ENCODE data around the gene CPSF4L. TPM values are rescaled to one million over a fixed set of nuclear protein-coding genes. Genes with fewer than 3 reads are reported as not detected.

CPSF4L gene
- total RNA-seq, 4 donors from 2014 or later = not detected

- no peak overlapping the region for H3K4me3 ChIP-seq
- TF ChIP-seq CTCF (IDR thresholded peaks at IDR 0.05) = no peak
- no peak for TF ChIP-seq POLR2A (IDR thresholded peaks at IDR 0.05)
- TF ChIP-seq POLR2AphosphoS5 (IDR thresholded peaks at IDR 0.05) = no peak
- no peak for TF ChIP-seq EP300 (IDR thresholded peaks at IDR 0.05)
- no peak for DNase-seq (ENCODE audit: low spot score in 2 of 2)
- WGBS = 34% methylated on average over 7 of the region's 8 CpGs
- H3K27me3 ChIP-seq = no peaks in the 10 kb centered on the region
- H3K9me3 ChIP-seq = no peaks in the 10 kb centered on the region
- peak overlapping the region; percentile 55 for H3K27ac ChIP-seq
- H3K36me3 ChIP-seq = peaks cover 30% of the 10 kb centered on the region
- H3K4me1 ChIP-seq = peaks cover 85% of the 10 kb centered on the region
Measured at GRCh38 chr17:73286863-73287296, 25.2 kb upstream of the CPSF4L start.

- H3K9me3 ChIP-seq = no peaks in the 10 kb centered on the region
- WGBS = 86% methylated on average over 9 of the region's 52 CpGs
- TF ChIP-seq POLR2A (IDR thresholded peaks at IDR 0.05) (no peak), EP300 (IDR thresholded peaks at IDR 0.05) (no peak), POLR2AphosphoS5 (IDR thresholded peaks at IDR 0.05) (no peak)
- DNase-seq (ENCODE audit: low spot score in 2 of 2) = no peak
- H3K27ac ChIP-seq = peak overlapping the region; percentile 55
- H3K27me3 ChIP-seq = no peaks in the 10 kb centered on the region
- peaks cover 78% of the 10 kb centered on the region for H3K4me1 ChIP-seq
- peaks cover 30% of the 10 kb centered on the region for H3K36me3 ChIP-seq
- no peak overlapping the region for H3K4me3 ChIP-seq
Measured at GRCh38 chr17:73285916-73286862, 24.5 kb upstream of the CPSF4L start.

GRCh38 chr17:73285603-73285908, 23.9 kb upstream of the CPSF4L start:
- no peaks in the 10 kb centered on the region for H3K9me3 ChIP-seq
- DNase-seq (ENCODE audit: low spot score in 2 of 2) = no peak
- H3K4me1 ChIP-seq = peaks cover 72% of the 10 kb centered on the region
- H3K4me3 ChIP-seq = no peak overlapping the region
- no peak overlapping the region for H3K27ac ChIP-seq
- H3K27me3 ChIP-seq = no peaks in the 10 kb centered on the region
- peaks cover 30% of the 10 kb centered on the region for H3K36me3 ChIP-seq
- no CpG with 5 or more reads among the region's 15 CpGs for WGBS
- TF ChIP-seq POLR2A (IDR thresholded peaks at IDR 0.05) (no peak), EP300 (IDR thresholded peaks at IDR 0.05) (no peak), CTCF (IDR thresholded peaks at IDR 0.05) (no peak), POLR2AphosphoS5 (IDR thresholded peaks at IDR 0.05) (no peak)

- Histone ChIP-seq H3K4me1 (peaks cover 67% of the 10 kb centered on the region), H3K9me3 (no peaks in the 10 kb centered on the region), H3K27ac (no peak overlapping the region), H3K27me3 (no peaks in the 10 kb centered on the region), H3K36me3 (peaks cover 30% of the 10 kb centered on the region), H3K4me3 (no peak overlapping the region)
- 50% methylated on average over 1 of the region's 20 CpGs for whole genome bisulfite sequencing
- no peak for DNase-seq (ENCODE audit: low spot score in 2 of 2)
- TF ChIP-seq CTCF (IDR thresholded peaks at IDR 0.05) (no peak), POLR2A (IDR thresholded peaks at IDR 0.05) (no peak), EP300 (IDR thresholded peaks at IDR 0.05) (no peak), POLR2AphosphoS5 (IDR thresholded peaks at IDR 0.05) (no peak)
Measured at GRCh38 chr17:73284906-73285602, 23.4 kb upstream of the CPSF4L start.

- DNase-seq (ENCODE audit: low spot score in 2 of 2) = no peak
- H3K36me3 ChIP-seq = peaks cover 30% of the 10 kb centered on the region
- H3K9me3 ChIP-seq = no peaks in the 10 kb centered on the region
- TF ChIP-seq CTCF (IDR thresholded peaks at IDR 0.05) (no peak), EP300 (IDR thresholded peaks at IDR 0.05) (no peak), POLR2A (IDR thresholded peaks at IDR 0.05) (no peak), POLR2AphosphoS5 (IDR thresholded peaks at IDR 0.05) (no peak)
- peaks cover 64% of the 10 kb centered on the region for H3K4me1 ChIP-seq
- H3K27ac ChIP-seq = no peak overlapping the region
- WGBS = 80% methylated on average over 8 of the region's 8 CpGs
- H3K4me3 ChIP-seq = no peak overlapping the region
- no peaks in the 10 kb centered on the region for H3K27me3 ChIP-seq
Measured at GRCh38 chr17:73284354-73284753, 22.7 kb upstream of the CPSF4L start.
